Activated CD8-positive, alpha-beta T cell treated with anti-CD3 and anti-CD28 coated beads for 36 hours (primary cell): Measurements from ENCODE around the gene PLA2G2F. TPM values are rescaled to one million over a fixed set of nuclear protein-coding genes. Genes with fewer than 3 reads are reported as not detected.

Source experiments
- ATAC-seq: fragments of 200-7000 bp; cut with Tn5 transposase; one replicate; pipeline ENCODE4 v1.10.0; 2021; ENCODE audit warnings: mild to moderate bottlenecking, moderate library complexity
- CTCF ChIA-PET: fragments of 350-600 bp; sonication (Branson Sonifier 250); formaldehyde crosslinking; loops from one replicate; lab custom pipeline; 2021; ENCODE audit warnings: antibody characterized with exemption; lab: Charles Lee
- POLR2A ChIA-PET: fragments of 350-600 bp; sonication (Branson Sonifier 250); formaldehyde crosslinking; loops from one replicate; lab custom pipeline; 2021; ENCODE audit warnings: antibody characterized with exemption; lab: Charles Lee
- DNase-seq: peaks from one replicate; pipeline ENCODE4 v3.0.0-alpha.2; 2020
- H3K27ac Mint-ChIP-seq: one replicate; pipeline ENCODE4 v1.8.0; 2021; ENCODE audit warnings: mild to moderate bottlenecking, mixed read lengths
- H3K27me3 Mint-ChIP-seq: one replicate; pipeline ENCODE4 v1.8.0; 2021; ENCODE audit warnings: mixed read lengths
- H3K36me3 Mint-ChIP-seq: one replicate; pipeline ENCODE4 v1.8.0; 2021; ENCODE audit warnings: low read depth, mixed read lengths
- H3K4me1 Mint-ChIP-seq: one replicate; pipeline ENCODE4 v1.8.0; 2021; ENCODE audit warnings: low read depth, mixed read lengths
- H3K4me3 Mint-ChIP-seq: one replicate; pipeline ENCODE4 v1.8.0; 2021; ENCODE audit warnings: mild to moderate bottlenecking, moderate library complexity, mixed read lengths
- H3K9me3 Mint-ChIP-seq: one replicate; pipeline ENCODE4 v1.8.0; 2021; ENCODE audit warnings: mixed read lengths
- intact Hi-C: fragments of 100-400 bp; cut with micrococcal nuclease; formaldehyde crosslinking; loops from one replicate; pipeline ENCODE4 v1.10.0; 2022
- total RNA-seq, 2 experiments: library from RNA; stranded (reverse); gene quantifications; one replicate each; pipeline ENCODE4 v1.2.3, GENCODE V29; 2021
- TF ChIP-seq, protein P1 (sequence below): fragments of 200-600 bp; IDR thresholded peaks from one replicate; pipeline ENCODE4 v1.8.0; 2022; ENCODE audit warnings: antibody characterized with exemption, mild to moderate bottlenecking

The PLA2G2F gene
- total RNA-seq, 2 experiments from 2014 or later, result not detected

DNA sequence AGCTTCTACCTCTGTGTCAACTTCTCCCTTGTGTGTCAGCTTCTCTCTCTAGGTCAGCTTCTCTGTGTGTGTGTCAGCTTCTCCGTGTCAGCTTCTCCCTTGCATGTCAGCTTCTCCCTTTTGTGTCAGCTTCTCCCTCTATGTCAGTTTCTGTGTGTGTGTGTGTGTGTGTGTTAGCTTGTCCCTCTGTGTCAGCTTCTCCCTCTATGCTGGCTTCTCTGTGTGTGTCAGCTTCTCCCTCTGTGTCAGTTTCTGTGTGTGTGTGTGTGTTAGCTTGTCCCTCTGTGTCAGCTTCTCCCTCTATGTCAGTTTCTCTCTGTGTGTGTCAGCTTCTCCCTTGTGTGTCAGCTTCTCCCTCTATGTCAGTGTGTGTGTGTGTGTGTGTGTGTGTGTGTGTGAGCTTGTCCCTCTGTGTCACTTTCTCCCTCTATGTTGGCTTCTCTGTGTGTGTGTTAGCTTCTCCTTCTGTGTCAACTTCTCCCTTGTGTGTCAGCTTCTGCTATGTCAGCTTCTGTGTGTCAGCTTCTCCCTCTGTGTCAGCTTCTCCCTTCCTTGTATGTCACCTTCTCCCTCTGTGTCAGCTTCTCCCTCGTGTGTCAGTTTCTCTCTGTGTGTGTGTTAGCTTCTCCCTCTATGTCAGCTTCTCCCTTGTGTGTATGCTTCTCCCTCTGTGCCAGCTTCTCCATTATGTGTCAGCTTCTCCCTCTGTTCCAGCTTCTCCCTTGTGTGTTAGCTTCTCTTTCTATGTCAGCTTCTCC, 40.4 kb downstream of the PLA2G2F start:
- H3K27me3 Mint-ChIP-seq, result peaks cover 2% of the 10 kb centered on the region
- intact Hi-C loops, result no loop called here
- H3K9me3 Mint-ChIP-seq, result peaks cover 10% of the 10 kb centered on the region
- H3K4me1 Mint-ChIP-seq, result peaks cover 18% of the 10 kb centered on the region
- ATAC-seq (no peak), DNase-seq (no peak)
- TF ChIP-seq, protein P1, sequence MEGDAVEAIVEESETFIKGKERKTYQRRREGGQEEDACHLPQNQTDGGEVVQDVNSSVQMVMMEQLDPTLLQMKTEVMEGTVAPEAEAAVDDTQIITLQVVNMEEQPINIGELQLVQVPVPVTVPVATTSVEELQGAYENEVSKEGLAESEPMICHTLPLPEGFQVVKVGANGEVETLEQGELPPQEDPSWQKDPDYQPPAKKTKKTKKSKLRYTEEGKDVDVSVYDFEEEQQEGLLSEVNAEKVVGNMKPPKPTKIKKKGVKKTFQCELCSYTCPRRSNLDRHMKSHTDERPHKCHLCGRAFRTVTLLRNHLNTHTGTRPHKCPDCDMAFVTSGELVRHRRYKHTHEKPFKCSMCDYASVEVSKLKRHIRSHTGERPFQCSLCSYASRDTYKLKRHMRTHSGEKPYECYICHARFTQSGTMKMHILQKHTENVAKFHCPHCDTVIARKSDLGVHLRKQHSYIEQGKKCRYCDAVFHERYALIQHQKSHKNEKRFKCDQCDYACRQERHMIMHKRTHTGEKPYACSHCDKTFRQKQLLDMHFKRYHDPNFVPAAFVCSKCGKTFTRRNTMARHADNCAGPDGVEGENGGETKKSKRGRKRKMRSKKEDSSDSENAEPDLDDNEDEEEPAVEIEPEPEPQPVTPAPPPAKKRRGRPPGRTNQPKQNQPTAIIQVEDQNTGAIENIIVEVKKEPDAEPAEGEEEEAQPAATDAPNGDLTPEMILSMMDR, result no peak
- H3K27ac Mint-ChIP-seq, result no peak overlapping the region
- ChIA-PET CTCF (interaction anchor here (0.7 to 3.0 kb wide), 9 partner anchors 8 to 261 kb away, joined by 3 to 20 read pairs (median 4); no protein-coding TSS in a partner anchor), POLR2A (interaction anchor here (0.8 kb wide), 1 partner anchor 8 kb away, joined by 3 read pairs; no protein-coding TSS in a partner anchor)
- peaks cover 4% of the 10 kb centered on the region for H3K36me3 Mint-ChIP-seq
- no peak overlapping the region for H3K4me3 Mint-ChIP-seq

DNA sequence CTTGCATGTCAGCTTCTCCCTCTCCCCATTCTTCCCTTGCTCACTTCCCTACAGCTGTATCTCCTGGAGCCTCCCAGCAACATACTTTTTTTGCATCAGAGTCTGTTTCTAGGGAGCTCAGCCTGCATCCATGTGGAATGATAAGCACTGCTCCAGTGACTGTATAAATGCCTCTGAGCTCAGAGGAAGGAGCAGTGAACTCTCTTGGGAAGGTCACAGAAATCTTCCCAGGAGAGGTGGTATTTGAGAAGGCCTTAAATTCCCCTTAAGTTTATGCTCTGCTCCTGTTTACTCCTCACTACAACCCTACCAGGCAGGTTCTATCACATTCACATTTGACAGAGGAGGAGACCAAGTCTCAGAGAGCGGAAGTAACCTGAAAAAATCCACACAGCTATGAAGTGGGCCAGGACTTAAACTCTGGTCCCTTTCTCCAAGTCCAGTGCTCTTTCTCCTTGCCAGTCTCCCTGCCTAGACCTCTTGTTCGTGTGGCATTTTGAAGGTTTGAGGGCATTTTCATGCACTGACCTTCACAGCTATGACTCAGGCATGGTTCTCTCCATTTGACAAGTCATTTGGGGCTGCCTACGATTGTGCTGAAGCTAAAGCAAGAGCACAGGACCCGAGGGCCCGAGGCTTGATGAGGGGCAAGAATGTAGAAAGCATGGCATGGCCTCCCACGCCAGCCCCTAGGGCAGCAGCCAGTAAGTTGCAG, 41.2 kb downstream of the PLA2G2F start:
- POLR2A ChIA-PET, result interaction anchor here (1.2 kb wide), 1 partner anchor 9 kb away, joined by 4 read pairs; no protein-coding TSS in a partner anchor
- peaks cover 16% of the 10 kb centered on the region for H3K4me1 Mint-ChIP-seq
- no peak for ATAC-seq

DNA sequence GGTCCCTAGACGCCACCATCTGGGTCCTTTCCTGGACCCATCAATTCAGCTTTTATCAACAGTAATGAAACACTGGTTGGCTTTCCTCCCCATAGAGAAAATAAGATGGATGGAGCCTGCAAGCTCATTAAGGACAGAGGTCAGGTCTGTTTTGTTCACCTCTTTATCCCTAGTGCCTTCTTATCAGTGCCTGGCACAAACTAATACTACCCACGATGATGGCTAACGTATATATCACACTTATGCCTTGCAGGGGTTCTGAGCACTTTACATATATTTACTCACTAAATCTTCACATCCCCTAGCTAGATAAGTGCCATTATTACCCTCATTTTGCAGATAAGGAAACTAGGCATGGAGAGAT, 41.7 kb downstream of the PLA2G2F start:
- Mint-ChIP-seq H3K36me3 (peaks cover 4% of the 10 kb centered on the region), H3K27ac (no peak overlapping the region), H3K4me3 (no peak overlapping the region), H3K4me1 (peaks cover 15% of the 10 kb centered on the region), H3K27me3 (peaks cover 2% of the 10 kb centered on the region), H3K9me3 (peaks cover 10% of the 10 kb centered on the region)
- ChIA-PET CTCF (interaction anchor here (1.1 to 3.0 kb wide), 3 partner anchors 14 to 16 kb away, joined by 3 to 20 read pairs (median 4); no protein-coding TSS in a partner anchor), POLR2A (interaction anchor here (1.2 kb wide), 1 partner anchor 10 kb away, joined by 4 read pairs; no protein-coding TSS in a partner anchor)
- intact Hi-C loops, result no loop called here
- DNase-seq (no peak), ATAC-seq (no peak)
- TF ChIP-seq, protein P1, result no peak

More for the DNA sequence above, 41.2 kb downstream of the PLA2G2F start:
- DNase-seq, result no peak
- Mint-ChIP-seq H3K4me3 (no peak overlapping the region), H3K36me3 (peaks cover 4% of the 10 kb centered on the region), H3K27ac (no peak overlapping the region), H3K27me3 (peaks cover 2% of the 10 kb centered on the region), H3K9me3 (peaks cover 10% of the 10 kb centered on the region)
- CTCF ChIA-PET, result interaction anchor here (0.9 to 3.0 kb wide), 7 partner anchors 13 to 262 kb away, joined by 3 to 20 read pairs (median 4); no protein-coding TSS in a partner anchor
- intact Hi-C loops, result no loop called here
- TF ChIP-seq, protein P1, result no peak

DNA sequence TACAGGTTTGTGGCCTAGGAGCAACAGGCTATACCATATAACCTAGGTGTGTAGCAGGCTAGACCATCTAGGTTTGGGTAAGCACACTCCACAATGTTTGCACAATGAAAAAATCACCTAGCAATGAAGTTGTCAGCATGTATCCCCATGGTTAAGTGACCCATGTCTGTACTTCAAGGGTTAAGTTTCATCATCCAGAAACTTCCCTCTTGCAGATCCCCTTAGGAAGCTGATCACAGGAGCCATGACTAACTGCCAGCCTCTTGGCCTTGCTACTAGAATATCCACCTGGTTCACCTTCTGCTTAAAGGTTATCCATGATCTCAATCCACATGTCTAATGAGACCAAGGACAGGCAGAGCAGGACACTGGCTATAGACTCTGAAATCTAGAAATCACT, 43.3 kb downstream of the PLA2G2F start:
- Mint-ChIP-seq H3K4me1 (peaks cover 27% of the 10 kb centered on the region), H3K27me3 (no peaks in the 10 kb centered on the region), H3K27ac (no peak overlapping the region), H3K36me3 (peaks cover 4% of the 10 kb centered on the region), H3K4me3 (no peak overlapping the region), H3K9me3 (peaks cover 10% of the 10 kb centered on the region)
- TF ChIP-seq, protein P1, result no peak
- DNase-seq (no peak), ATAC-seq (no peak)
- intact Hi-C loops, result no loop called here
- ChIA-PET CTCF (interaction anchor here (0.9 to 4.3 kb wide), 2 partner anchors 13 to 53 kb away, joined by 5 to 22 read pairs; no protein-coding TSS in a partner anchor), POLR2A (interaction anchor here (1.6 kb wide), 1 partner anchor 11 kb away, joined by 3 read pairs; no protein-coding TSS in a partner anchor)
